PC-3 (cell line): ENCODE results near the gene OSTM1. TPM values are rescaled to one million over a fixed set of nuclear protein-coding genes. Genes with fewer than 3 reads are reported as not detected.

Experiments used
- ATAC-seq: fragments of 200-7000 bp; cut with Tn5 transposase; 2 replicates; pipeline ENCODE4 v1.9.1; 2020; ENCODE audit warnings: mild to moderate bottlenecking, moderate library complexity
- BruUV-seq: library from RNA; stranded (reverse); fragments of 400-500 nt; replicated peaks from 2 replicates; lab custom pipeline; 2021; lab: Mats Ljungman, UMichigan
- CTCF ChIA-PET: fragments of 300-600 bp; sonication (Branson Sonifier 250); formaldehyde crosslinking; loops from one replicate; lab custom pipeline; 2022; ENCODE audit warnings: antibody characterized with exemption; lab: Charles Lee
- POLR2A ChIA-PET: fragments of 300-600 bp; sonication (Branson Sonifier 250); formaldehyde crosslinking; loops from one replicate; lab custom pipeline; 2022; ENCODE audit warnings: antibody characterized with exemption; ENCODE audit not compliant: unreplicated experiment; lab: Charles Lee
- DNase-seq: peaks from one replicate; pipeline ENCODE4 v3.0.0-alpha.2; 2015
- H2AFZ ChIP-seq: fragments of 300-600 bp; sonication (generic); 2 replicates; pipeline ENCODE4 v1.6.0; 2016; ENCODE audit warnings: antibody characterized with exemption, low read length
- H3F3A ChIP-seq: fragments of 300-600 bp; sonication (generic); one replicate; pipeline ENCODE4 v1.6.0; 2017; ENCODE audit warnings: antibody characterized with exemption, low read length, control low read depth, mild to moderate bottlenecking; ENCODE audit not compliant: unreplicated experiment
- H3K27ac ChIP-seq: fragments of 300-600 bp; sonication (generic); 2 replicates; pipeline ENCODE4 v1.5.1; 2016; ENCODE audit warnings: mild to moderate bottlenecking, low read length
- H3K27me3 ChIP-seq: fragments of 300-600 bp; sonication (generic); 2 replicates; pipeline ENCODE4 v1.6.1; 2016; ENCODE audit warnings: low read length, mixed read lengths
- H3K36me3 ChIP-seq: fragments of 300-600 bp; sonication (generic); 2 replicates; pipeline ENCODE4 v1.6.1; 2016; ENCODE audit warnings: low read depth, mixed run types, low read length, mixed read lengths
- H3K4me1 ChIP-seq: fragments of 300-600 bp; sonication (generic); 2 replicates; pipeline ENCODE4 v1.5.1; 2016; ENCODE audit warnings: low read length; ENCODE audit not compliant: insufficient read depth
- H3K4me2 ChIP-seq: fragments of 300-600 bp; sonication (generic); 2 replicates; pipeline ENCODE4 v1.6.0; 2016; ENCODE audit warnings: low read length
- H3K4me3 ChIP-seq: fragments of 300-600 bp; sonication (generic); 2 replicates; pipeline ENCODE4 v1.5.1; 2016; ENCODE audit warnings: mild to moderate bottlenecking, low read length, mixed read lengths
- H3K79me2 ChIP-seq: fragments of 300-600 bp; sonication (generic); 2 replicates; pipeline ENCODE4 v1.6.1; 2017; ENCODE audit warnings: low read length, mixed read lengths
- H3K9ac ChIP-seq: fragments of 300-600 bp; sonication (generic); 2 replicates; pipeline ENCODE4 v1.6.0; 2016; ENCODE audit warnings: mild to moderate bottlenecking, low read length
- H3K9me2 ChIP-seq: fragments of 300-600 bp; sonication (generic); replicated peaks from 2 replicates; pipeline ENCODE4 v1.6.1; 2016; ENCODE audit warnings: mixed run types, low read length, mixed read lengths
- H3K9me3 ChIP-seq: fragments of 300-600 bp; sonication (generic); 2 replicates; pipeline ENCODE4 v1.6.1; 2016; ENCODE audit warnings: low read length, mixed read lengths
- H4K20me1 ChIP-seq: fragments of 300-600 bp; sonication (generic); 2 replicates; pipeline ENCODE4 v1.6.1; 2016; ENCODE audit warnings: low read length, mixed read lengths
- CTCF ChIP-seq: fragments of 300-600 bp; sonication (generic); conservative IDR thresholded peaks from 2 replicates; pipeline ENCODE4 v1.5.1; 2017; ENCODE audit warnings: antibody characterized with exemption, low read depth, mild to moderate bottlenecking, low read length
- EZH2 ChIP-seq: fragments of 300-600 bp; sonication (generic); IDR thresholded peaks from one replicate; pipeline ENCODE4 v1.6.1; 2017; ENCODE audit warnings: antibody characterized with exemption, mild to moderate bottlenecking, low read length; ENCODE audit not compliant: unreplicated experiment
- EZH2phosphoT487 ChIP-seq: fragments of 300-600 bp; sonication (generic); IDR thresholded peaks from 2 replicates; pipeline ENCODE4 v1.6.1; 2018; ENCODE audit warnings: mild to moderate bottlenecking, antibody characterized with exemption, low read length, borderline replicate concordance
- intact Hi-C: fragments of 100-400 bp; cut with micrococcal nuclease; formaldehyde crosslinking; loops from 2 replicates; pipeline ENCODE4 v1.9.0; 2023
- total RNA-seq: library from RNA; depleted of rRNA; stranded (reverse); fragments of >200 nt; gene quantifications from 2 replicates; pipeline ENCODE4 v1.2.3, GENCODE V29; 2014

Gene OSTM1
- total RNA-seq, 1 experiment from 2014 or later: 13.5 TPM

GRCh38 chr6:108080010-108080780 lies 5.7 kb upstream of the OSTM1 start:
- Histone ChIP-seq H3K9me2 (no peaks in the 10 kb centered on the region), H3K4me2 (no peak overlapping the region), H3F3A (no peaks in the 10 kb centered on the region), H3K4me3 (no peak overlapping the region), H3K9ac (no peak overlapping the region), H3K27me3 (no peaks in the 10 kb centered on the region), H3K79me2 (no peaks in the 10 kb centered on the region), H3K27ac (no peak overlapping the region), H3K4me1 (no peaks in the 10 kb centered on the region; the same call in 1 of the 2 replicates), H3K9me3 (no peaks in the 10 kb centered on the region), H2AFZ (no peak overlapping the region), H3K36me3 (no peaks in the 10 kb centered on the region), H4K20me1 (no peaks in the 10 kb centered on the region)
- intact Hi-C loops: no loop called here
- DNase-seq (peak; percentile 37), ATAC-seq (peak; percentile 31; the same call in 1 of the 2 replicates)
- ChIA-PET POLR2A (no interaction called here), CTCF (no interaction called here)
- no TSS peak for BruUV-seq
- TF ChIP-seq EZH2phosphoT487 (no peak), CTCF (no peak), EZH2 (no peak)

- no peaks in the 10 kb centered on the region for H4K20me1 ChIP-seq
- ChIA-PET POLR2A (no interaction called here), CTCF (no interaction called here)
- H3K9me3 ChIP-seq: no peaks in the 10 kb centered on the region
- no peaks in the 10 kb centered on the region for H3F3A ChIP-seq
- DNase-seq (no peak), ATAC-seq (no peak)
- H3K79me2 ChIP-seq: peaks cover 11% of the 10 kb centered on the region
- no peaks in the 10 kb centered on the region for H3K27me3 ChIP-seq
- no peaks in the 10 kb centered on the region; the same call in 1 of the 2 replicates for H3K4me1 ChIP-seq
- TF ChIP-seq CTCF (no peak), EZH2 (no peak), EZH2phosphoT487 (no peak)
- intact Hi-C loops: no loop called here
- no peak overlapping the region for H3K4me3 ChIP-seq
- no peak overlapping the region for H2AFZ ChIP-seq
- no peak overlapping the region for H3K4me2 ChIP-seq
- H3K9ac ChIP-seq: no peak overlapping the region
- no TSS peak for BruUV-seq
- no peaks in the 10 kb centered on the region for H3K36me3 ChIP-seq
- H3K9me2 ChIP-seq: no peaks in the 10 kb centered on the region
- no peak overlapping the region for H3K27ac ChIP-seq
These were observed 3.6 kb upstream of the OSTM1 start for GRCh38 chr6:108078191-108078590.

- intact Hi-C loops: no loop called here
- BruUV-seq: no TSS peak
- Histone ChIP-seq H3K9me3 (no peaks in the 10 kb centered on the region), H3K36me3 (no peaks in the 10 kb centered on the region), H3K27me3 (no peaks in the 10 kb centered on the region), H4K20me1 (no peaks in the 10 kb centered on the region), H3K4me2 (peak overlapping the region; percentile 93), H3K4me1 (no peaks in the 10 kb centered on the region; the same call in 1 of the 2 replicates), H3K9me2 (no peaks in the 10 kb centered on the region), H3K9ac (peak overlapping the region; percentile 67), H3K27ac (no peak overlapping the region), H3K4me3 (peak overlapping the region; percentile 82), H3F3A (no peaks in the 10 kb centered on the region), H2AFZ (peak overlapping the region; percentile 87), H3K79me2 (peaks cover 12% of the 10 kb centered on the region)
- DNase-seq: no peak
- TF ChIP-seq EZH2phosphoT487: no peak
- no peak for TF ChIP-seq CTCF
- TF ChIP-seq EZH2: no peak
- ChIA-PET POLR2A (no interaction called here), CTCF (no interaction called here)
- ATAC-seq: peak; percentile 69; the same call in 1 of the 2 replicates
These were observed 533 bp downstream of the OSTM1 start for GRCh38 chr6:108074057-108074358.
